Measurements from ENCODE around the gene CPNE4.
"Not testable (repeated sequence)": the region's sequence is repeated elsewhere in the genome, so short reads cannot be mapped to it uniquely, and the experiment has no call there.

CPNE4 gene
- 0 to 0.19 (median 0.03) reads per million in 18 experiments for total RNA-seq

- DNase-seq = peak; percentile 60 to 80
Measured at GRCh38 chr3:132034486-132035464, at the start of gene CPNE4. CPNE4 (minus strand) TSS chr3:132035014.

DNA sequence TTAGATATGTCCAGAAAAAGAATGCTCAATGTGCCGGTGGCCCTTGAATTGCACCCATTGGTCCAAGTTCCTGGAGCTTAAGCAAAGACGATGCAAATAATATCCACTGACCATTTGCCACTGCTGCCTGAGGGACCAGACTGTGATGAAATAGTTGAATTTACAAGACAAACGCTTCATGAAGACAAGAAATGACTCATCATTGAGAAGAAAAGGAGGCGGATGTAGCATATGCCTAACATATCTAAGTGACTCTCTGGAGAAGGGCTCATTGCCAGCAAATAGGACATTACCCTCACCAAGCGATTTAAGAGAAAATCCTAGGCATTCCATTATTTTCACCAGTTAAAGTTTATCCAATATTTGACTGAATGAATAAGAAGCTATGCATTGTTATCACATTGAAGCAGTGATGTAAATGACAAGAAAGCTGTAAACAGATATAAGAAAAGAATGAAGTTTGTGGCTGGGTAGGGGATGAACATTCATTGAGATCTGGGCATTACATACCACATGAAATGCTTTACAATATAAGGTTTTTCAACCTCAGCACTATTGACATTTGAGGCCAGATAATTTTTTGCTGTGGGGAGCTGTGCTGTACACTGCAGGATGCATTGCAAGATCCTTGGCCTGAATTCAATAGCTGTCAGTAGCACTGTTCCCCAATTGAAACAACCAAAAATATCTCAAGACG is 48.9 kb upstream of the CPNE4 start:
- DNase-seq = no peak

DNA sequence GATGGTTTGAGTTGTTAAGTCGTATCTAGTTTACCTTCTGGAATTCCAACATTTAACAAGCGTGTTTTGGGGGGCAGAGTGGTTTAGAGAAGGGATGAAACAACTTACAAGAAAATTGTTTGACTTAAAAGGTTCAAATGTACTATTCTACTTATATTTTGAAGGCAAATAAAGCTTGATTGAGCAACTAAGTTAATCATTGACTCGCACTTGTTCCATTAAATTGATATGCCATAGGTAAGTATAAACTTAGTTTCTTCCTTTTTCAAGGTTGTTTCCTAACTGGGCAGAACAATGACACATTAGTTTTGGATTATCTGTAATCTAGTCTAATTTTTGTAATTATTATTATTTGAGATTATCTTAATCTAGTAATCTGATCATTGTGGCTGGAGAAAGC is 48.3 kb upstream of the CPNE4 start:
- DNase-seq = no peak

DNA sequence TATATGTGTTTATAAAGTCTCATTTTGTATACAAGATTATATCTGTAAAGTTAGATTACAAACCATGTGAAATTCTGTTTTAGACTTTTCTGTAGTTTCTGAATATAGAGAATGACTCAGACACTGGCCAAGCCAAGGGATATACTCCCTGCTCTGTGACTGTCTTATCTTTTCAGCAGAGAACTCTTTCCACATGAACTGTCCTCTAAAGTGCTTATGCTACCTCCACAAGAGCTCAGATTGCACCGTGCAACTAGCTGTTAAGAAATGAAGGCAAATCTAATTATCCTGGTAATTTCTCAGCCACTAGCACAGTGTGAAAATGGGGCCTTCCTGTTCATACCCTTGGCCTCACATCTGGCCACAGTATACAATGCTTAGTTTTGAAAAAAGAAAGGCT is 44.3 kb upstream of the CPNE4 start:
- DNase-seq = no peak

DNA sequence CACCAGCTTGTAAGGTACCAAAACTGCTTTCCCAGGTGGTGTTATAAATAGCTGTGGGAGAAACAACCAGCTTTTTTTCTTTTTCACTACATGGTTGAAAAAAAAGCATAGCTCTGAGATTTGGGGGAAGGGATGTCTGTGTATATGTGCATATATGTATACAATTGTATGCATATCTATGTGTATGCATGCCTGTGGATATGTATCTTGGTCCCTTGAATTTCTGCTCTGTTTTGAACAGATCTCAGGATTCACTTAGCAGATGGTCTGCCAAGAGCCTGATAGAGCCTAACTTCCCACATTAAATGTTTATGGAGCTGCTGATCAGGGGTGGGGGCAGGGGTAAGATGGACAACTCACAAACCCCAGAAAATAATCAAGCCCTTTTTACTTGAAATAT is 39.0 kb upstream of the CPNE4 start:
- no peak for DNase-seq

- DNase-seq = no peak
Measured at GRCh38 chr3:132071043-132071442, 36.2 kb upstream of the CPNE4 start.

DNA sequence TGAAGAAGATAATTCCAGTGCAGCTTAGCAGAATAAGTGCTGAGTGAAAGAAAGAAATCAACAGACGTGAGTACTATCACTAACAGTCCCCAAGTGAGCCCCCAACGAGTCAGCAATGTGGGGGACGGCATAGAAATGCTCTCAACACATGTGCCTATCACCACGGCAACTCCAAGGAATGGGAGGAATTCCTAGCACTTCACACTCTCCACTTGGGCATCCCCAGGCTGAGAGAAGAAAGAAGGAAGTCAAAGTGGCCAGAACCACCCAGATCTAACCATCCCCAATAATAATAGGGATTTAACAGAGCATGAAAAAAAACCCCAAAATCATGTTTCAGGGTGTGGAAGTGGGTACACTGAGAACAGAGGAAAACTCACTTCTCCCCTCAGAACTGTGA is 29.3 kb upstream of the CPNE4 start:
- no peak for DNase-seq

DNA sequence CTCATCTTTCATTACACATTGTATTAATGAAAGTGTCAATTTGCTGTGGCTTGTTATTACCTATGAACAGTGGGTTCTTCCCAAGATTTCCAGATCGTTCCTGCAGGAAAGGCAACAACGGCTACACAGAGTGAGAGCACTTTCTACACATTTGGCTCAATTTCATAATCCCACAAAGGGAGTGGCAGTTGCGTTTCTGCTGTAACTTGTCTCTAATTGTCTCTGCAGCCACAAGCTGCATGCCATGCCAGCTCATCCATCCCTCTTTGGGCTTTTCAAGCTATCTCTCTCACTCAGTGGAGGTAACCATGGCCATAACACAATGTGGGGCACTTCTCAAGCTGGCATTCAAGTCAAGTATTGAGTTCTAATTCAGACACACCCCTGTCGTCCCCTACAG is 27.7 kb upstream of the CPNE4 start:
- DNase-seq = no peak

GRCh38 chr3:132055872-132056271 is 21.1 kb upstream of the CPNE4 start:
- DNase-seq = no peak

GRCh38 chr3:132047209-132047608 is 12.4 kb upstream of the CPNE4 start:
- DNase-seq = no peak

GRCh38 chr3:132044874-132045273 is 10.1 kb upstream of the CPNE4 start:
- DNase-seq = not testable (repeated sequence)

DNA sequence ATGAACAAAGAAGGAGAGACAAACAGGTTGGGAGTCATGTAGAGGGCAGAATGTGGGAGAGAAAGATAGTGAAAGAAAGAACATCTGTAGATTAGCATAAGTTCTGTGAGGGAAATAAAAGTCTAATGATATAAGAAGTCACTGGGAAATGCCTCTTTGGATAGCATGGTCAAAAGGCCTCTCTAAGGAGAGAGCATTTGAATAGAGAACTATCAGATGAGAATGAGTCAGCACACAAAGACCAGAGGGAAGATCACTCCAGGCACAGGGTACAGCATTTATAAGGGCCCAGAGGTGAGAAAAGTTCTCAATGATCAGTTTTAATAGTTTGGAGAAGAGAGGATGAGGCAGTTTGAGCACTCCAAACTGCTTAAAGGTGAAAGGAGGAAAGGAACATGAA is 7.9 kb upstream of the CPNE4 start:
- no peak for DNase-seq

DNA sequence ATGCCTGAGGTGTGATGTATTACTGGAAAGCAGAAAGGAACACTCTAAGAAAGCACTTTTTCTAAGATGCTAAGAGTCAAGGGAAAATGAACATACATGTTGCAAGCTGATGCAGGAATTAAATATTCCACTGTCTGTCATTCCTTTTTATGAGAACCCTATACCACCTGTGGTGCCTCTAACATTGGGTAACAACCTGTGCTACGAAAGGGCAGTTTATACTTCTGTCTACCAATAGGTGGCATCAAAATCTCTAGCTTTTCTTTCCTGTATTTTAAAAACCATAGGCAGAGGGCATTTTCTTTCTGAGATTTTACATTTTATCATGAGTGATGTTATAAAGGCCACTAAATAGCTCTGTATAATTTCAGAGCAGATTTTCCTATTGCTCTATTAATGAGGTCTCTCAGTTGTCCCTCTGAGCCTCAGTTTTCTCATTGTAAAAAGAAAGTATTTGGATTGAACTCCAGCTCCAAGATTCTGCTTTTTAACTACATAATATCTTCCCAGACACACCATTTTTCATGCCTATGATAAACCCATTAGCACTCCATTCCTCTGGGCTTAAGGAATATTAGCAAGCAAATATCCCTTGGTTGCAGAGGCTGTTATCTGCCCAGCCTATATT is 3.5 kb upstream of the CPNE4 start:
- DNase-seq = peak in 1 of 2 donors; percentile 1

GRCh38 chr3:132037581-132037980 is 2.8 kb upstream of the CPNE4 start:
- no peak for DNase-seq

DNA sequence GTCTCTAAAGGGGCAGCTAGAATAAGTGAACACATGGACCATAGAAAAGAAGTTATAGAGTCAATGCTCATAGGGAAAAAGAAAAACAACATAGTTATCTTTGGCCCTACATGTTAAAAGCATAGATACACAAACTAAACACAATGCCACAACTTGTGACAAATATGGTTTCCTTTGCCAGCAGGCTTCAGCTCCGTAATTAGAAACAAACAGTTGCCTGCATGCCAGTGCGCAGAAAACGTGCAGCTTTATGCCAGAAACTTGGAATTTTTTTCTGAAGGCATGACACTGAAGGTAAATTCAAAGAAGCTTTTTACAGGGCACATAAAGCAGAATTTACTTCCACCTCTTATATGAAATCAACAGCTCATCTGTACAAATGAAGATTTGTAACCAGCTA is 2.2 kb upstream of the CPNE4 start:
- no peak for DNase-seq

DNA sequence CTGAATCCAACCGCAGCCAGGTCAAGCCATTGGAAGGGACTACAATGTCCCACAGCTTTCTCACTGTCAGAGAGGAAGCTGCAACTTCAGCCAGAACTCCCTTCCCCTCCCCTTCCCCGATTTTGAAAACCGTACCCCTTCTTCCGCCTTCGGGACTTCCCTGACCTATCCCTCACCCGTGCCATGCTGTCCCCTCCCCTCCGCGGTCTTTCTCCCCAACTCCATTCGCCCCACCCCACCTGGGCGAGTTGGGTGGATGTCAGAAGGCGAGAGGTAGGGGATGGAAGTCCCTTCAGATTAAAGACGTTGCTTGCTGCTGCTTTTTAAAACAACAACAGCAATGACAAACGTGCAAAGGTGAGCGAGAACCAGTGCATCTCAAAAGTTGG is 723 bp downstream of the CPNE4 start:
- no peak for DNase-seq

DNA sequence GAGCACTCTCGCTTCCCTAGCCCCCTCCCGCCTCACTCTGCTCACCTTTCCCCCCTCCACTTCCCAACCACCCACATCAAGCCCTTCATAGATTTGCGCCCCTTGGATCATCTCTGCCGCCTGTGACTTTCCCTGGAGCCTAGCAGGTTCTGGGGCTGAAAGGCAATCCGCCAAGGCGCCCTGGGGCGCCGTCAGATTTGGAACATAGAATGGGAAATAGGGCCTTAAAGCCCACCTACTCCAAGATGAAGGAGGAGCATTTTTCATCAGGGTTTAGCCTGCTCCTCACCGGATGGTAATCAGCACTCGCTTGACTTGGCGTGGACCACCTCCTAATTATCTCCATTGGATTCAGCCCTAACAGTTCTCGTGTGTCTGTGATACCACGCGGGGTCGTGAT is 1.3 kb downstream of the CPNE4 start:
- no peak for DNase-seq

- no peak for DNase-seq
Measured at GRCh38 chr3:132032959-132033358, 1.9 kb downstream of the CPNE4 start.

DNA sequence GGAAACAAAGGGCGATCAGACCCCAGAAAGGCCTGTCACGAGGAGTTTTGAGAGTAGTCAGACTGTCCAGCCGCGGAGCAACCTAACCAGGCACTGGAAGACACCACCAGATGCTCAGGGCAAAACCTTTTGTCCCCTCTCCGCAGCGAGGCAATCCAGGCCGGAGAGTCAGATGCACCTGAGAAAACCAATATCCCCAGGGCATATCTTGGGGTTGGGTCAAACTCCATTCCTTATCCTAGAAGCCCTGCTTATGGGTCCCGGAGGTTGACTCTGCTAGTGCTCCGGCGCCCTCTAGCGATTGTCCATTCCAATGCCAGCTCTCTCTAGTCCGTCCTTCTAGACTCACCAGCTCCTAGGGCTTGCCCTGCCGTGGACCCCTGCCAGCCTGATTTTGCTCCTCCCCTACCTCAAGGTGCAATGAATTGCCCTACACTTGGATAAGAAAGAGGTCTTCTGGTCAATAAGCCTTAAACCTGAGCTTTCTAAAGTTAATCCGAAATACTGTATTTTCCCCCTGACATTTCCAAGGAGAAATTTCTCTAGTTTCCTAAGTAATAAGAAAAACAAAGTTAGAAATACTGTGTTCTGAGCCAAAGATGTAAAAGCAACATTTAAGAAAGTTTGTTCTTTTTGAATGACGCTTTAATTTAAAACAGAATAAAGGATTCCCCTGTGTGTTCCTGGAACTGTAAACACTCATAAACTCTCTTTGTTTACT is 5.5 kb downstream of the CPNE4 start:
- peak; percentile 71 to 80 for DNase-seq

- no peak for DNase-seq
Measured at GRCh38 chr3:132022914-132023313, 11.9 kb downstream of the CPNE4 start.

DNA sequence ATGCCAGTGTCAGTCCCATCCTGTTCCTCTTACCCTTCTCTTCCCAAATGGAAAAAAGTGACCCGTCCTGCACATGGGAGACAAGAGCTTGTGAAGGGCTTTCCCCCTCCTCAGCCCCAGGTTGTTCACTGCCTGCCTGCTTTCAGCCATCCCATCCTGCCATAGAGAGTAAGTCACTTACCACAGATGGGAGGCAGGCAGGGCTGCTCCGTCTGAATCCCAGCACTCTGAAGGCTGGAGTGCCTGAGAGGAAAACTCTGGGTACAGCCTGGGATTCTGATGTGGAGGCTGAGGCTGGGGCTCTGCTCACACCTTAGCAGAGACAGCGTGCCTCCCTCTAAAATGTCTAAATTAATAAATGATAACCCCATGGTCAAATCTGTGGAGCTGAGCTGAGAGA is 14.8 kb downstream of the CPNE4 start:
- DNase-seq = no peak

DNA sequence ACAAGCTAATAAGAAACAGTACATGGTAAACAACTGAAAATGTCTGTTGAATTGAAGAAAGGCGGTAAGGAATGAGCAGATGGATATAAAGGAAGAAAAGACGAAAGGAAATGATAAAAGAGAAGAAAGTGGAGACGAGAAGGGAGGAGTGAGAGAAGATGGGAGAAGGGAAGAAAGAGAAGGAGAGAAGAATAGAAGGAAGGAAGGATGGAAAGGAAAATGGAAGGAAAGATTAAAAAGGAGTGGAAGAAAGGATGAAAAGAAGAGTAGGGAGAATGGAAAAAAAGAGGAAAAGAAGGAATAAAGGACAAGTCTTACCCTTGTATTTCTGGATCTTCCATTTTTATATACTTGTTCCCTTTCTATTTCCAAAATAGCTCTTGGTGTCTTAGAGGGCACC is 17.7 kb downstream of the CPNE4 start:
- DNase-seq = no peak
